Endothelial cell of umbilical vein (primary cell): ENCODE data around the gene GSTM3. TPM values are rescaled to one million over a fixed set of nuclear protein-coding genes. Genes with fewer than 3 reads are reported as not detected.
"Not testable (repeated sequence)": the region's sequence is repeated elsewhere in the genome, so short reads cannot be mapped to it uniquely, and the experiment has no call there.

Experiments used
- BruUV-seq: library from RNA; stranded (reverse); fragments of 400-500 nt; replicated peaks from 2 replicates; lab custom pipeline; 2021; lab: Mats Ljungman, UMichigan
- CTCF ChIA-PET: fragments of 300-600, 350-600 bp; sonication (Branson Sonifier 250); formaldehyde crosslinking; loops from one replicate; lab custom pipeline; 2021; ENCODE audit warnings: antibody characterized with exemption, inconsistent platforms; lab: Charles Lee
- POLR2A ChIA-PET: fragments of 300-600, 350-600 bp; sonication (Branson Sonifier 250); formaldehyde crosslinking; loops from one replicate; lab custom pipeline; 2021; ENCODE audit warnings: antibody characterized with exemption, inconsistent platforms; lab: Charles Lee
- DNase-seq: peaks from one replicate; pipeline ENCODE4 v3.0.0-alpha.2; 2011; ENCODE audit warnings: low read depth, low spot score
- FAIRE-seq: peaks from 2 replicates; lab custom pipeline; 2011; peaks lifted over from hg19 to GRCh38; lab: Jason Lieb, UNC
- H2AFZ ChIP-seq: 2 replicates; pipeline ENCODE4 v1.6.0; 2012; ENCODE audit warnings: low read depth, low read length, control low read depth, inconsistent platforms
- H3K27ac ChIP-seq: 2 replicates; pipeline ENCODE4 v1.5.1; 2011; ENCODE audit warnings: low read depth, mild to moderate bottlenecking, control low read depth, low read length, moderate library complexity; ENCODE audit not compliant: insufficient read depth
- H3K27me3 ChIP-seq, 2 experiments: 2 replicates each; pipeline versions ENCODE4 v1.6.0 to v1.6.1; 2011; ENCODE audit warnings: low read length in 2 of 2, mixed read lengths in 1 of 2; ENCODE audit not compliant: control insufficient read depth in 2 of 2, insufficient read depth in 2 of 2
- H3K36me3 ChIP-seq, 2 experiments: 2 replicates in 1 of 2; 3 replicates in 1 of 2; pipeline ENCODE4 v1.5.1; 2011; ENCODE audit warnings: low read length in 2 of 2, mild to moderate bottlenecking in 1 of 2, moderate library complexity in 1 of 2; ENCODE audit not compliant: control insufficient read depth in 2 of 2, insufficient read depth in 2 of 2; ENCODE audit errors: extremely low read depth in 1 of 2
- H3K4me1 ChIP-seq: 3 replicates; pipeline ENCODE4 v1.5.1; 2011; ENCODE audit warnings: mild to moderate bottlenecking, low read length; ENCODE audit not compliant: control insufficient read depth, insufficient read depth; ENCODE audit errors: extremely low read depth
- H3K4me2 ChIP-seq: 2 replicates; pipeline ENCODE4 v1.6.1; 2011; ENCODE audit warnings: low read length, control low read depth, mixed read lengths; ENCODE audit not compliant: insufficient read depth
- H3K4me3 ChIP-seq, 3 experiments: fragments of 200-600 bp in 1 of 3; sonication (generic), shearing (Covaris generic) in 1 of 3; replicated peaks in 1 of 3; 2 replicates each; pipeline ENCODE4 v1.5.1; 2011 to 2016; ENCODE audit warnings: control low read depth in 3 of 3, low read length in 3 of 3, mild to moderate bottlenecking in 2 of 3, inconsistent platforms in 1 of 3, low read depth in 1 of 3, moderate library complexity in 1 of 3; ENCODE audit not compliant: insufficient read depth in 1 of 3
- H3K79me2 ChIP-seq: 2 replicates; pipeline ENCODE4 v1.6.0; 2012; ENCODE audit warnings: low read length, inconsistent platforms; ENCODE audit not compliant: control insufficient read depth, insufficient read depth
- H3K9ac ChIP-seq: replicated peaks from 2 replicates; pipeline ENCODE3; 2011; ENCODE audit warnings: low read length, control low read depth; ENCODE audit not compliant: insufficient read depth; ENCODE audit errors: extremely low read depth
- H3K9me1 ChIP-seq: replicated peaks from 3 replicates; pipeline ENCODE4 v1.6.0; 2011; ENCODE audit warnings: mild to moderate bottlenecking, low read length; ENCODE audit not compliant: control insufficient read depth, insufficient read depth; ENCODE audit errors: extremely low read depth
- H3K9me3 ChIP-seq: replicated peaks from 2 replicates; pipeline ENCODE4 v1.5.1; 2012; ENCODE audit warnings: low read length, inconsistent platforms; ENCODE audit not compliant: control insufficient read depth, insufficient read depth
- H4K20me1 ChIP-seq: replicated peaks from 2 replicates; pipeline ENCODE3; 2011; ENCODE audit warnings: mild to moderate bottlenecking, low read length; ENCODE audit not compliant: control insufficient read depth, insufficient read depth; ENCODE audit errors: extremely low read depth
- dilution Hi-C: fragments of 300-500 bp; cut with MboI; formaldehyde crosslinking; loops from one replicate; pipeline ENCODE4 v1.15.0; 2019; ENCODE audit warnings: low sequenced_read_pairs; ENCODE audit not compliant: extremely low pct_ligation_motif_present
- intact Hi-C: fragments of 100-400 bp; cut with micrococcal nuclease; formaldehyde crosslinking; loops from one replicate; pipeline ENCODE4 v1.10.0; 2022
- polyA plus RNA-seq, 4 experiments: library from polyadenylated mRNA; depleted of rRNA in 3 of 4; stranded (reverse) in 3 of 4; unstranded in 1 of 4; fragments of >200 nt; gene quantifications; 2 replicates each; pipeline versions ENCODE4 v1.2.1 to v1.2.3, GENCODE V29; 2011 to 2012; ENCODE audit warnings: missing spikeins in 1 of 4
- total RNA-seq: library from RNA; stranded (reverse); gene quantifications from 2 replicates; pipeline ENCODE4 v1.2.3, GENCODE V29; 2021

The GSTM3 gene
- total and polyA plus RNA-seq, 2 donors (not counting 3 experiments of a cell fraction or from before 2014, with no cell fraction given) = 27.9 to 52.0 TPM

- H3K36me3 ChIP-seq, H4K20me1 ChIP-seq, H3K27ac ChIP-seq, H3K9me1 ChIP-seq, H2AFZ ChIP-seq, H3K4me3 ChIP-seq, BruUV-seq, H3K9ac ChIP-seq, H3K4me2 ChIP-seq, H3K9me3 ChIP-seq, H3K27me3 ChIP-seq, intact Hi-C loops, FAIRE-seq, DNase-seq, dilution Hi-C loops, POLR2A ChIA-PET, H3K4me1 ChIP-seq, H3K79me2 ChIP-seq, CTCF ChIA-PET: not testable (repeated sequence)
Measured at GRCh38 chr1:109685399-109685798, 55.4 kb downstream of the GSTM3 start.

- H2AFZ ChIP-seq, BruUV-seq: not testable (repeated sequence)
Measured at GRCh38 chr1:109684777-109685176, 56.1 kb downstream of the GSTM3 start.

More at GRCh38 chr1:109684777-109685176, 56.1 kb downstream of the GSTM3 start:
- H3K27ac ChIP-seq, POLR2A ChIA-PET, H4K20me1 ChIP-seq, H3K4me1 ChIP-seq, dilution Hi-C loops, intact Hi-C loops, H3K79me2 ChIP-seq, H3K36me3 ChIP-seq, H3K9me3 ChIP-seq, FAIRE-seq, H3K27me3 ChIP-seq, H3K4me3 ChIP-seq, H3K9ac ChIP-seq, H3K4me2 ChIP-seq, DNase-seq, H3K9me1 ChIP-seq: not testable (repeated sequence)
- CTCF ChIA-PET = interaction anchor here (0.7 kb wide), 1 partner anchor 43 kb away, joined by 3 read pairs; no protein-coding TSS in a partner anchor

Other genes with a start within 250 kb of the GSTM3 start
- gene CYB561D1, start 246.9 kb downstream of the GSTM3 start, total RNA-seq = 6.9 and 7.3 TPM in 2 replicates
- 7.2 and 9.2 TPM in 2 replicates for gene CYB561D1, start 246.9 kb downstream of the GSTM3 start, polyA plus RNA-seq
- 0.78 and 0.88 TPM in 2 replicates for gene AMIGO1, start 231.3 kb downstream of the GSTM3 start, total RNA-seq
- gene AMIGO1, start 231.3 kb downstream of the GSTM3 start, polyA plus RNA-seq = 0.67 and 0.80 TPM in 2 replicates
- gene GPR61, start 201.2 kb downstream of the GSTM3 start, total RNA-seq = not detected in 2 replicates
- gene GPR61, start 201.2 kb downstream of the GSTM3 start, polyA plus RNA-seq = not detected in 2 replicates
- 12.9 and 14.0 TPM in 2 replicates for gene GNAI3, start 192.4 kb downstream of the GSTM3 start, total RNA-seq
- gene GNAI3, start 192.4 kb downstream of the GSTM3 start, polyA plus RNA-seq = 3.7 and 5.0 TPM in 2 replicates
- gene GNAT2, start 121.4 kb downstream of the GSTM3 start, total RNA-seq = 0.30 TPM in 1 of 2 replicates, not detected in the other
- 0.08 TPM in 1 of 2 replicates, not detected in the other for gene GNAT2, start 121.4 kb downstream of the GSTM3 start, polyA plus RNA-seq
- 69.4 and 82.7 TPM in 2 replicates for gene AMPD2, start 121.2 kb downstream of the GSTM3 start, total RNA-seq
- 66.5 and 69.4 TPM in 2 replicates for gene AMPD2, start 121.2 kb downstream of the GSTM3 start, polyA plus RNA-seq
- gene GSTM4, start 84.9 kb downstream of the GSTM3 start, total RNA-seq = 5.5 and 9.5 TPM in 2 replicates
- 11.6 and 12.4 TPM in 2 replicates for gene GSTM4, start 84.9 kb downstream of the GSTM3 start, polyA plus RNA-seq
- gene GSTM2, start 73.0 kb downstream of the GSTM3 start, total RNA-seq = 12.0 and 21.5 TPM in 2 replicates
- 23.6 and 27.1 TPM in 2 replicates for gene GSTM2, start 73.0 kb downstream of the GSTM3 start, polyA plus RNA-seq
- gene GSTM1, start 53.2 kb downstream of the GSTM3 start, total RNA-seq = 35.5 TPM in 1 of 2 replicates, not detected in the other
- 0.16 TPM in 1 of 2 replicates, not detected in the other for gene GSTM1, start 53.2 kb downstream of the GSTM3 start, polyA plus RNA-seq
- gene GSTM5, start 28.8 kb downstream of the GSTM3 start, total RNA-seq = 0.51 and 1.6 TPM in 2 replicates
- 0.21 and 0.25 TPM in 2 replicates for gene GSTM5, start 28.8 kb downstream of the GSTM3 start, polyA plus RNA-seq
- not detected in 2 replicates for gene EPS8L3, start 22.9 kb upstream of the GSTM3 start, total RNA-seq
- not detected in 2 replicates for gene EPS8L3, start 22.9 kb upstream of the GSTM3 start, polyA plus RNA-seq
- 22.7 and 28.9 TPM in 2 replicates for gene CSF1, start 169.8 kb upstream of the GSTM3 start, total RNA-seq
- gene CSF1, start 169.8 kb upstream of the GSTM3 start, polyA plus RNA-seq = 23.3 and 24.5 TPM in 2 replicates
- gene AHCYL1, start 243.7 kb upstream of the GSTM3 start, total RNA-seq = 64.3 and 74.2 TPM in 2 replicates
- 41.6 and 49.2 TPM in 2 replicates for gene AHCYL1, start 243.7 kb upstream of the GSTM3 start, polyA plus RNA-seq